ENCODE data around the gene RALA.
"Not testable (repeated sequence)": the region's sequence is repeated elsewhere in the genome, so short reads cannot be mapped to it uniquely, and the experiment has no call there.

RALA gene

DNA sequence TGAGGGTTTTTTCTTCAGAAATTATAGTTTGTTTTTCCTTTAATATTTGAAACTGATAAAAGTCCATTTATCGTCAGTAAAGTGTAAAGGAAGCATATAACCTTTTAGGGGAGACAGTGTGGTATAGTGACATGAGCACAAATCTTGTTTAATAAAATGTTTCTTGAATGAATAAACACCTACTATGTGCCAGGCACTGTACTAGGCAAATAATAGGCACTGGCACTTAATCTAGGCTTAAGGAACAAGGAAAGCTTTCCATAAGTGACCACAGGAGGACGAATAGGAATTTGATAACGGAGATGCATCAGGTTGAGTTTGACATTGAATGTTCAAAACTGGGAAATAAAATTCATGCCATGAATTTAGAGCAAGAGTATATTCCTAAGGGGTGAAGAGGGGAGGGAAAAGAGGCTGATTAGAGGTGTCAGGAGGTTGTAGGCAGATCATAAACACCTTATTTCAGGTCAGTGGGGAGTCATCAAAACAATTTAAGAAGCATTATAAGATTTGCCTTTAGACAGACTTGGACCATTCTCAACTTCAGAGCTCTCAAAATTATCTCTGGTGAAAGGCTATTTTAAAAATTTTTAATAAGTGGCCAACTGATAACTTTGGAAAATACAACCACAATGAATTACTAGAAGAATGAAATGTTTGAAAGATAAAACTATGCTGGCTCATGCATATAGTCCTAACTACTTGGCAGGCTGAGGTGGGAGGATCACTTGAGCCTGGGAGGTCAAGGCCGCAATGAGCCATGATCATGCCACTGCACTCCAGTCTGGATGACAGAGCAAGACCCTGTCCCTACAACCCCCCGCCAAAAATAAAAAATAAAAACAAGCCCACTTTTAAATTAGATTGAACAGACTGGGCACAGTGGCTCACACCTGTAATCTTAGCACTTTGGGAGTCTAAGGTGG, 22.4 kb downstream of the RALA start:
- no peak for DNase-seq (ENCODE audit: low read depth in 1 of 2, low spot score in 1 of 2)

DNA sequence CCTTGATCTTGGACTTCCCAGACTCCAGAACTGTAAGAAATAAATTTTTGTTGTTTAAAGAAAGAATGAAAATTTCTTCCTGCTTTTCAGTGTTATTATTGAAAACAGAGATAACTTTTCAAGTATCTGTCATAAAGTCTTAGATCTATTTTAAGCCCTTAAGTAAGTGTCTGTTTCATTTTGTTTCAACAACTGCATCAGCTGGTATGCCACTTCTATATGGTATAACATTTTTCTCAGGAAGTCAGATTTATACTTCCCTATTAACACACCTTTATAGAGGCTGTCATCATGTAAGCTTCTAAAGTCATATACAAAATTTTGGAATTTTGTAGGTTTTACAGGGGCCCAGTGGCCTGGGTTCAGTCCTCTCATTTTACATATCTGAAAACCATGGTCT, 24.4 kb downstream of the RALA start:
- DNase-seq (ENCODE audit: low read depth in 1 of 2, low spot score in 1 of 2), result no peak

DNA sequence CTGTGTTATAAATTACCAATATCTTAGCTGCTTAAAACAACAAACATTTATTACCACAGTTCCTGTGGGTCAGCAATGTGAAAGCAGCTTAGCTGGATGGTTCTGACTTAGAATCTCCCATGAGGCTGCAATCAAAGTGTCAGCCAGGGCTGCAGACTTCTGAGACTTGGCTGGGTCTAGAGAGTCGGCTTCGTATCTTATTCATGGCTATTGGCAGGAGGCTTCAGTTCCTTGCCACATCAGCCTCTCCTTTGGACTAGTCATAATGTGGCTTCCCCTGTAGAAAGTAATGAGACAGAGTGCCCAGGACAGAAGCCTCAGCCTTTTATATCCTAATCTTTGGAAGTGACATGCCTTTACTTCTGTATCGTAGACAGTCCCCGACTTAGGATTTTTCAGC, 27.3 kb downstream of the RALA start:
- no peak for DNase-seq (ENCODE audit: low read depth in 1 of 2, low spot score in 1 of 2)

DNA sequence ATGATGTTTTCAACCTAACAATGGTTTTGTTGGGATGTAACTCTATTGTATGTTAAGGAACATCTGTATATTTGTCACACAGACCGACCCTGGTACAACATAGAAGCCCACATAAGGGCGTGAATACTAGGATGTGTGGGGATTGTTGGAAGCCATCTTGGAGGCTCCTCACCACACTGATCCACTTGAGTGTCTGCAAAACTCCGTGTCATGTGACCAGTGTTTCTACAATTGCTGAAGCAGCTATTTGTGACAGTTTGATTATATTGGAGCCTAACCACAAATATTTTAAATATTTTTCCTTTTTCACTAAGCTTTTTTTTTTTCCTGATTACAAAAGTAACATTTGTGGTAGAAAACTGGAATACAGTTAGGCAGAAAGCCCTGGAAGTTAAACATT, 27.9 kb downstream of the RALA start:
- no peak for DNase-seq (ENCODE audit: low read depth in 1 of 2, low spot score in 1 of 2)

- no peak for DNase-seq (ENCODE audit: low read depth in 1 of 2, low spot score in 1 of 2)
Measured at GRCh38 chr7:39656415-39656814, 33.0 kb downstream of the RALA start.

DNA sequence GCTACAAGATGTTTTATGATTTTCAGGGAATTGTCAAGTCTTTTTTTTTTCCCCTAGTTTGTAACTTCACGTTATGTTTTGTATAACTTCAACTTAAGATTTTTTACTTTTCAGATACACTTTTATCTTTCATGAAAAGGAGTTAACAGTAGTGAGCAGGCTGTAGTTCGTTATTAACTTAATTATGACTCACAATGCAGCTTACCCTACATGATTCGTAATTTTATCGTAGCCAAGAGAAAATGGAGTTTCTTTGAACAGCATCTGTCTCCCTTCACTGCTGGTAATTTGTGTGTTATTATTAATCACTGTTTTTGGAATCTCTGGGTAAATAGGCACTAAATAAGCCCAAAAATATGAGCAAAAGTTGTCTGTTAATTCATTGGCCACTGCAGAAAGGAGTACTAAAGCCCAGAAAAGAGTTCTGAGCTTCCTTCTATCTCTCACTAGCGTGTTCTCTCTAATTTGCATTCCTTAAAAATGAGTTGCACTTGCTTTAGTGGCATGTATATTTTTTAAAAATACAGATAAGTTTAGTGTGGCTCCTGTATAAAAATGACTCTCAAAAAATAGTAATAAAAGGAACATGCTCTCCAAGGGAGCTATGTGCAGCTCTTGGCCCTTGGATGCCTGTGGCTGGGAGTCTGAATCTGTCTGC, 36.1 kb downstream of the RALA start:
- DNase-seq (ENCODE audit: low read depth in 1 of 2, low spot score in 1 of 2), result no peak

DNA sequence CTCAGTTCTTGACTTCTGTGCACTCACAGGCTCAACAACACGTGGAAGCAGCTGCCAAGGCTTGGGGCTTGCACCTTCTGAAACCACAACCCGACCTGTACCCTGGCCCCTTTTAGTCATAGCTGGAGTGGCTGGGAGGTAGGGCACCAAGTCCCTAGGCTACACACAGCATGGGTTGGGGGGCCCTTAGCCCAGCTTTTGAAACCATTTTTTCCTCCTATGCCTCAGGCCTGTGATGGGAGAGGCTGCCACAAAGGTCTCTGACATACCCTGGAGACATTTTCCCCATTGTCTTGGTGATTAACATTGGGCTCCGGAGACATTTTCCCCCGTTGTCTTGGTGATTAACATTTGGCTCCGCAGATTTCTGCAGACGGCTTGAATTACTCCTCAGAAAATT, 38.6 kb downstream of the RALA start:
- no peak for DNase-seq (ENCODE audit: low read depth in 1 of 2, low spot score in 1 of 2)

GRCh38 chr7:39663263-39663662, 39.9 kb downstream of the RALA start:
- DNase-seq (ENCODE audit: low read depth in 1 of 2, low spot score in 1 of 2), result no peak

DNA sequence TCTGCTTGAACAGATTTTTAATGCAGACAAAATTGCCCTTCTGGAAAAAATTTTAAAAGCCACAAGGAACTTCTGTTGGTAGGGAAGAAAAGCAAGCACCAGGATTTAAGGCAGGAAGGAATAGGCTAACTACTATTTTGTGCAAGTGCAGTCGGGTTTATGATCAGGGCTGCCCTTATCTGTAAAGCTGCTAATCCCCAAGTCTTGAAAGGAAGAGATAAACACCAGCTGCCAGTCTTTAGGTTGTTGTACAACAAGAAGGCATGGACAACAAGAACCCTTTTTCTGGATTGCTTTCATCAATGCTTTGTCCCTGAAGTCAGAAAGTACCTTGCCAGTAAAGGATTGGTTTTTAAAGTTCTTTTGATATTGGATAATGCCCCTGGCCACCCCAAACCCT, 40.7 kb downstream of the RALA start:
- DNase-seq (ENCODE audit: low read depth in 1 of 2, low spot score in 1 of 2), result no peak

DNA sequence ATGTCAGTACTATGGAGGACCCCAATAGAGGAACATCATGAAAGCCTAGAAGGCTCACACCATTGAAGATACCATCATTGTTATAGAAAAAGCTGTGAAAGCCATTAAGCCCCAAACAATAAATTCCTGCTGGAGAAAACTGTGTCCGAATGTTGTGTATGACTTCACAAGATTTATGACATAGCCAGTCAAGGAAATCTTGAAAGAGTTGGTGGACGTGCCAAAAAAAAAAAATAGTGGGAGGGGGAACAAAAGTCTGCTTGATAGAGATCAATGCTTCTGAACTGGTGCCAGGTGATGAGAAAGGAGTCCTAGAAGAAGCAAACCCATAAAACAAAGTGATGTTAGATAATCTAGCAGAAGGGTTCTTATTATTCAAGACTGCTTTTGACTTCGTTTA, 41.2 kb downstream of the RALA start:
- no peak for DNase-seq (ENCODE audit: low read depth in 1 of 2, low spot score in 1 of 2)

DNA sequence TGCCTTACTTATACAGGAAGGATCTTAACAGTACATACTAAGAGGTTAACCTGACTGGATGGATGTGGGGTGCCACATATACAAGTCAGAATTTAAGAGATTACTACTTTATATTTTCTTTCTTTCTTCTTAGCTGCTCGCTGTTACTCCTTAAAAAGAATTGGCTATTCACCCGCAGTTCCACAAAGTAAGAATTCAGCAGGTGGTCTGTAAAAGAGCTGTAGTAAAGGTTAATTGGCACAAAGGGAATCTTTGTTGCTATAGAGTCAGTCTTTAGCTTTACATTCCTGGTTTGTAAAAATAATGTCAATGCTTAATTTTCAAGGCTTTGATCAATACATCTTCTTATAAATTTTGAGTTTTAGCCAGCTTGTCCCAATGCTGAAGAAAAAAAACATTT, 43.2 kb downstream of the RALA start:
- no peak for DNase-seq (ENCODE audit: low read depth in 1 of 2, low spot score in 1 of 2)

DNA sequence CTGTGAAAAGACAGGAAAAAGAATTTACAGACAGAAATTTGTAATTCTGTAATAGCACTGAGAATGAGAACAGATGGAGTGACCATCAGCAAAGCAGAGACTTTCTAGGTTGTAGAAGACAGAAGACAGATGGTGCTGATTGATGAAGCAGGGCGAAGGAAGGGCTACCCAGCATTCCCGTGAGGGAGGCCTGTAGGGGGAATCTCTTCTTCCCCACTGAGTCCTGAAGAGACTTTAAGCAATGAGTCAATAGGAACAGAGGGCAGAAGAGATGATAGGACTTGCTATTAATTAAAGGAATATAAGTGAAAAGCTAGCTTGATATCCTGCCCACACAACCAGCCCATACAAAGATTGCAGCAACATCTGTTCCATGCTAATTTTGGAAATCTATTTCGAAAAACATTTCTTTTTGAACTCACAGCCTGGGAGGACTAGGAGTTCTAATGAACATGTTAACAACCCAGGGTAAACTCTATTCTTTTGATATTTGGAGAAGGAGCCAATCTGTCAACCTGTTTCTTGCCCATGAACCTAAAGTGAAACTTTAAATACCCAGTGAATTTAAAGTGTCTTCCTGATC, 44.1 kb downstream of the RALA start:
- no peak for DNase-seq (ENCODE audit: low read depth in 1 of 2, low spot score in 1 of 2)

- not testable (repeated sequence) for DNase-seq (ENCODE audit: low read depth in 1 of 2, low spot score in 1 of 2)
Measured at GRCh38 chr7:39668280-39668679, 44.9 kb downstream of the RALA start.

- DNase-seq (ENCODE audit: low read depth in 1 of 2, low spot score in 1 of 2), result no peak
Measured at GRCh38 chr7:39670052-39670451, 46.7 kb downstream of the RALA start.

DNA sequence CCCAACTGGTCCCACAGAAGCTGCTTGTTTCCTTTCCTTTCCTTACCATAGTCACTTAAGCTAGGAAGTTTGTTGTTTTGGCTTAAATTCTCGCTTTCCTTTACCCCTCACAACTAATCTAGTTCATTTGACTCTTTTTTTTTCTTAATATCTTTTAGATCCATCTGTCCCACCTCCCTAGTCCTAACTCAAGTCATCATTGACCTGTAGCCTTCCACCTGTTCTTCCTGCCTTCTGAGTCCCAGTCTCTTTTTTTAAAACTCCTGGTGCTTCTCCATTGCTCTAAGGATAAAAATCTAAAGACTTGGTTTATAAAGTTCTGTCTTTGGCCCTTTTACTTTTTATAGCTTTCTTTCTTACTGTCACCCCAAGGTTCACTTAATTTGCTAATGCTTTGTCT, 47.6 kb downstream of the RALA start:
- DNase-seq (ENCODE audit: low read depth in 1 of 2, low spot score in 1 of 2), result no peak

- DNase-seq (ENCODE audit: low read depth in 1 of 2, low spot score in 1 of 2), result no peak
Measured at GRCh38 chr7:39672176-39672575, 48.8 kb downstream of the RALA start.

- no peak for DNase-seq (ENCODE audit: low read depth in 1 of 2, low spot score in 1 of 2)
Measured at GRCh38 chr7:39673868-39674267, 50.5 kb downstream of the RALA start.

DNA sequence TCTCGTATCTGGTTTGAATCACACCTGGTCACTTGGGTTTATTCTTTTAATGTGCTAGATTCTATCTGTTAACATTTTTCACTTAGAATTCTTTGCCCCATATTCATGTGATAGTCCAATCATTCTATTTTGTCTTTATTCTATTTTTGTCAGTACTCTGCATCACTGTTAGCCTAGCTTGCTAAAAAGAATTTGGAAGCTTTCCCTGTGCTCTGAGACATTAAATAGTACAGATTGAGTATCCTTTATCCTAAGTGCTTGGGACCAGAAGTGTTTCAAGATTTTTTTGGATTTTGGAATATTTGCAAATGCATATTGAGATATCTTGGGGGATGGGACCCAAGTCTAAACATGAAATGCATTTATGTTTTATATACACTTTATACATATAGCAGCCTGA, 51.0 kb downstream of the RALA start:
- no peak for DNase-seq (ENCODE audit: low read depth in 1 of 2, low spot score in 1 of 2)

- no peak for DNase-seq (ENCODE audit: low read depth in 1 of 2, low spot score in 1 of 2)
Measured at GRCh38 chr7:39676346-39676745, 53.0 kb downstream of the RALA start.

- DNase-seq (ENCODE audit: low read depth in 1 of 2, low spot score in 1 of 2), result no peak
Measured at GRCh38 chr7:39678930-39679709, 55.7 kb downstream of the RALA start.

- not testable (repeated sequence) for DNase-seq (ENCODE audit: low read depth in 1 of 2, low spot score in 1 of 2)
Measured at GRCh38 chr7:39679874-39680273, 56.5 kb downstream of the RALA start.
